ENCODE results near the gene GRM8. TPM values are rescaled to one million over a fixed set of nuclear protein-coding genes. Genes with fewer than 3 reads are reported as not detected.

GRM8 gene
- total RNA-seq, 1 experiment from 2014 or later, result 1.8 TPM

- H3K4me2 ChIP-seq (ENCODE audit: insufficient read depth, insufficient read length, low read length), result no peak overlapping the region
- no peak overlapping the region for H2AFZ ChIP-seq (ENCODE audit: low read length)
- H3K36me3 Mint-ChIP-seq (ENCODE audit: insufficient read depth in 1 of 3, low read depth in 3 of 3), result no peaks in the 10 kb centered on the region
- H4K8ac ChIP-seq (replicated peaks; ENCODE audit: insufficient read length, low read depth, low read length), result no peak overlapping the region
- no CpG with 5 or more reads among the region's 2 CpGs for WGBS (ENCODE audit: extremely low coverage, insufficient read length, low lambda C conversion rate)
- H3K27ac Mint-ChIP-seq, result no peak overlapping the region
- H2BK12ac ChIP-seq (ENCODE audit: insufficient read length, low read depth, low read length), result no peak overlapping the region
- H3K9me3 ChIP-seq (ENCODE audit: control insufficient read depth, low read depth, low read length), result no peaks in the 10 kb centered on the region
- TF ChIP-seq CTCF (conservative IDR thresholded peaks at IDR 0.05), result no peak
- H3K4me1 Mint-ChIP-seq, result no peaks in the 10 kb centered on the region
- no peaks in the 10 kb centered on the region for H3K4me1 ChIP-seq (ENCODE audit: insufficient read depth, low read length)
- H2AK5ac ChIP-seq (ENCODE audit: insufficient read length, low read length), result no peak overlapping the region
- H3K79me2 ChIP-seq (ENCODE audit: insufficient read depth, low read length), result no peaks in the 10 kb centered on the region
- H3K23me2 ChIP-seq (ENCODE audit: insufficient read length, low read depth, low read length, poor library complexity, severe bottlenecking), result no peaks in the 10 kb centered on the region
- no peak overlapping the region for H4K5ac ChIP-seq (ENCODE audit: insufficient read length, low read depth, low read length)
- no peak overlapping the region for H3K27ac ChIP-seq (ENCODE audit: insufficient read length, low read depth, low read length)
- no peak for DNase-seq
- H3K14ac ChIP-seq (ENCODE audit: insufficient read depth, low read length), result no peak overlapping the region
- H3K27me3 Mint-ChIP-seq (ENCODE audit: low read depth), result no peaks in the 10 kb centered on the region
- no peak overlapping the region for H2BK120ac ChIP-seq (ENCODE audit: low read depth, low read length, poor library complexity, severe bottlenecking)
- no peaks in the 10 kb centered on the region for H3K9me3 Mint-ChIP-seq
- H3K23ac ChIP-seq (ENCODE audit: insufficient read length, low read depth, low read length), result no peak overlapping the region
- no peak overlapping the region for H3K4ac ChIP-seq (ENCODE audit: low read depth, low read length)
- H3K9ac ChIP-seq (ENCODE audit: extremely low read depth, insufficient read length, low read length), result no peak overlapping the region
- no peaks in the 10 kb centered on the region for H3K79me1 ChIP-seq (ENCODE audit: insufficient read depth, low read depth, low read length, poor library complexity, severe bottlenecking)
- H3K4me3 Mint-ChIP-seq, result no peak overlapping the region
- no peak overlapping the region for H3K18ac ChIP-seq (ENCODE audit: insufficient read length, low read depth, low read length)
- no peak overlapping the region for H4K91ac ChIP-seq (ENCODE audit: insufficient read length, low read depth, low read length)
- H4K20me1 ChIP-seq (ENCODE audit: control insufficient read depth, insufficient read depth, insufficient read length), result no peaks in the 10 kb centered on the region
- no peak overlapping the region for H2BK5ac ChIP-seq (ENCODE audit: insufficient read length, low read length)
- H3T11ph ChIP-seq (ENCODE audit: low read length), result no peak overlapping the region
- H3K27me3 ChIP-seq (ENCODE audit: insufficient read depth, low read length), result 0 out of 2 replicates have a peak, but pooled peaks cover 2% of the 10 kb centered on the region
- H2BK15ac ChIP-seq (ENCODE audit: low read depth, low read length), result no peak overlapping the region
- no peak overlapping the region for H3K56ac ChIP-seq (ENCODE audit: insufficient read length, low read depth, low read length)
- H2BK20ac ChIP-seq (ENCODE audit: low read depth, low read length, poor library complexity, severe bottlenecking), result no peak overlapping the region
These were observed 811.0 kb downstream of the GRM8 start for GRCh38 chr7:126441745-126442144.

Measured in H9 (cell line).